ENCODE measurements around the gene TRAM2. TPM values are rescaled to one million over a fixed set of nuclear protein-coding genes. Genes with fewer than 3 reads are reported as not detected.

Gene TRAM2
- total and polyA plus RNA-seq, 3 donors from 2014 or later: 21.1 to 34.7 (median 26.1) TPM

DNA sequence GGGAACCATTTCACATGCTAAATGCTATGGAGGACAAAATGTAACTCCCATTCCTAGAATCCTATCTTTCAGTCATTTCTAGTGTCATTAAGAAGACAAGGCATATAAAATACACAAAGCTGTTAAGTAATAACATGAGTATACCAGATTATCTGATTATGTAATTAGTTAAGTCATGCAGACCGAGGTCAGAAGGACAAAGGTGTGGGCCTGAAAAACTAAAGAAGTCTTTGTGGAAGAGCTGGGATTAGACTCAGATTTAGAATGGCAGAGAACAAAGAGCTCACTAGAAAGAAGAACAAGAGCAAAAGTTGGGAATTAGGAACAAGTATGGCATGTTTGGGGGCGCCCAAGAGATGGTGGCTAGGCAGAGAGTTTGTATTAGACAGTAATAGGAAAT is 119.8 kb downstream of the TRAM2 start:
- H3K27me3 ChIP-seq: no peaks in the 10 kb centered on the region
- no peaks in the 10 kb centered on the region for H3K9me3 ChIP-seq
- H3K4me3 ChIP-seq: no peak overlapping the region
- 95 to 97% methylated on average over 2 of the region's 2 CpGs for WGBS, 2 donors
- no peaks in the 10 kb centered on the region for H3K36me3 ChIP-seq (ENCODE audit: low read depth, missing control alignments)
- no peak overlapping the region for H3K27ac ChIP-seq
- intact Hi-C loops (cut with DNase I; ENCODE audit: low total_unique reads): no loop called here
- TF ChIP-seq, protein P1, sequence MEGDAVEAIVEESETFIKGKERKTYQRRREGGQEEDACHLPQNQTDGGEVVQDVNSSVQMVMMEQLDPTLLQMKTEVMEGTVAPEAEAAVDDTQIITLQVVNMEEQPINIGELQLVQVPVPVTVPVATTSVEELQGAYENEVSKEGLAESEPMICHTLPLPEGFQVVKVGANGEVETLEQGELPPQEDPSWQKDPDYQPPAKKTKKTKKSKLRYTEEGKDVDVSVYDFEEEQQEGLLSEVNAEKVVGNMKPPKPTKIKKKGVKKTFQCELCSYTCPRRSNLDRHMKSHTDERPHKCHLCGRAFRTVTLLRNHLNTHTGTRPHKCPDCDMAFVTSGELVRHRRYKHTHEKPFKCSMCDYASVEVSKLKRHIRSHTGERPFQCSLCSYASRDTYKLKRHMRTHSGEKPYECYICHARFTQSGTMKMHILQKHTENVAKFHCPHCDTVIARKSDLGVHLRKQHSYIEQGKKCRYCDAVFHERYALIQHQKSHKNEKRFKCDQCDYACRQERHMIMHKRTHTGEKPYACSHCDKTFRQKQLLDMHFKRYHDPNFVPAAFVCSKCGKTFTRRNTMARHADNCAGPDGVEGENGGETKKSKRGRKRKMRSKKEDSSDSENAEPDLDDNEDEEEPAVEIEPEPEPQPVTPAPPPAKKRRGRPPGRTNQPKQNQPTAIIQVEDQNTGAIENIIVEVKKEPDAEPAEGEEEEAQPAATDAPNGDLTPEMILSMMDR (IDR thresholded peaks at IDR 0.05): no peak
- TF ChIP-seq POLR2A (IDR thresholded peaks at IDR 0.05): no peak
- no peaks in the 10 kb centered on the region for H3K4me1 ChIP-seq
- DNase-seq: no peak

DNA sequence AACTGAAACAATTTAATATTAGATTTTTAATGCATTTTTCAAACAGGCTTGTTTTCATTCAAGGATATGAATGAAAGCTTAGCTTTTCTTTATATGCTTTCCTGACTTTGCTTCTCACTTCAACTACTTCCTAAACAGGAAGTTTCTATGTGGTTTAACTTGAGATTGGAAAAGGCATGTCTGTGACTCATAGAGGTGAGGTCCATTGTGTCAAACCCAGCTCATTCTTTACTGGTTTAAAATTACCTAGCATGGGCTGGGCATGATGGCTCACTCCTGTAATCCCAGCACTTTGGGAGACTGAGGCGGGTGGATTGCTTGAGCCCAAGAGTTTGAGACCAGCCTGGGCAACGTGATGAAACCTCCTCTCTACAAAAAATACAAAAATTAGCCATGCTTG is 122.3 kb downstream of the TRAM2 start:
- Histone ChIP-seq H3K4me1 (no peaks in the 10 kb centered on the region), H3K4me3 (no peak overlapping the region), H3K27me3 (no peaks in the 10 kb centered on the region), H3K9me3 (no peaks in the 10 kb centered on the region), H3K36me3 (ENCODE audit: low read depth, missing control alignments) (no peaks in the 10 kb centered on the region), H3K27ac (no peak overlapping the region)
- intact Hi-C loops (cut with DNase I; ENCODE audit: low total_unique reads): no loop called here
- DNase-seq: no peak
- whole genome bisulfite sequencing, 2 donors: 75 to 100% methylated on average over 1 to 2 of the region's 2 CpGs
- no peak for TF ChIP-seq POLR2A (IDR thresholded peaks at IDR 0.05)
- TF ChIP-seq, protein P1 (IDR thresholded peaks at IDR 0.05): no peak

Other genes with a start within 250 kb of the TRAM2 start
- gene PAQR8, start 214.9 kb downstream of the TRAM2 start, total RNA-seq: 10 to 100 TPM in 1 of 2 donors, 1 to 10 TPM in 1; 9.0 to 11.0 TPM
- gene PAQR8, start 214.9 kb downstream of the TRAM2 start, polyA plus RNA-seq (ENCODE audit: insufficient read depth, low read depth, low replicate concordance): 8.3 TPM
- 10 to 100 TPM; 41.8 to 62.9 TPM for gene EFHC1, start 156.7 kb downstream of the TRAM2 start, total RNA-seq
- gene EFHC1, start 156.7 kb downstream of the TRAM2 start, polyA plus RNA-seq (ENCODE audit: insufficient read depth, low read depth, low replicate concordance): 133 TPM
- gene TMEM14A, start 94.1 kb upstream of the TRAM2 start, total RNA-seq: 10 to 100 TPM; 23.7 to 33.4 TPM
- 27.4 TPM for gene TMEM14A, start 94.1 kb upstream of the TRAM2 start, polyA plus RNA-seq (ENCODE audit: insufficient read depth, low read depth, low replicate concordance)
- gene GSTA2, start 186.4 kb upstream of the TRAM2 start, total RNA-seq: 10 to 100 TPM; 85.9 to 89.9 TPM
- gene GSTA2, start 186.4 kb upstream of the TRAM2 start, polyA plus RNA-seq (ENCODE audit: insufficient read depth, low read depth, low replicate concordance): 65.4 TPM
- gene GSTA1, start 226.8 kb upstream of the TRAM2 start, total RNA-seq: 100 to 1,000 TPM; 307 to 349 TPM
- 577 TPM for gene GSTA1, start 226.8 kb upstream of the TRAM2 start, polyA plus RNA-seq (ENCODE audit: insufficient read depth, low read depth, low replicate concordance)

All from testis (tissue), 3 donors.